Thyroid gland (tissue), 4 donors: ENCODE measurements around the gene FBXL13.
"Not testable (repeated sequence)": the region's sequence is repeated elsewhere in the genome, so short reads cannot be mapped to it uniquely, and the experiment has no call there.

Experiments
- POLR2A ChIP-seq, 2 donors: fragments of 450-650 bp; IDR thresholded peaks; one replicate each; pipeline ENCODE4 v1.6.1; 2017; ENCODE audit warnings: antibody characterized with exemption in 2 of 2, mild to moderate bottlenecking in 2 of 2, moderate library complexity in 1 of 2
- TF ChIP-seq, protein P1 (sequence below), 6 experiments: fragments of 200-600 bp in 3 of 6; fragments of 450-650 bp in 3 of 6; sonication (generic) in 3 of 6; IDR thresholded peaks; one replicate each; pipeline ENCODE4 v1.5.1; 2016 to 2019; ENCODE audit warnings: antibody characterized with exemption in 6 of 6, mild to moderate bottlenecking in 2 of 6, inconsistent platforms in 1 of 6, moderate library complexity in 1 of 6

DNA sequence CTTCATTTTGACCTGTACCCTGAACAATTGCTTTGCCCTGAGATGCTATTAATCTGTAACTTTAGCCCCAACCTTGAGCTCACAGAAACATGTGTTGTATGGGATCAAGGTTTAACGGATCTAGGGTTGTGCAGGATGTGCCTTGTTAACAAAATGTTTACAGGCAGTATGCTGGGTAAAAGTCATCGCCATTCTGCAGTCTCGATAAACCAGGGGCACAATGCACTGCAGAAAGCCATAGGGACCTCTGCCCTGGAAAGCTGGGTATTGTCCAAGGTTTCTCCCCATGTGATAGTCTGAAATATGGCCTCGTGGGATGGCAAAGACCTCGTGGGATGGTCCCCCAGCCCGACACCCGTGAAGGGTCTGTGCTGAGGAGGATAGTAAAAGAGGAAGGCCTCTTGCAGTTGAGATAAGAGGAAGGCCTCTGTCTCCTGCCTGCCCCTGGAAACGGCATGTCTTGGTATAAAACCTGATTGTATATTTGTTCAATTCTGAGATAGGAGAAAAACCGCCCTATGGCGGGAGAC is 236.0 kb downstream of the FBXL13 start:
- TF ChIP-seq, protein P1, sequence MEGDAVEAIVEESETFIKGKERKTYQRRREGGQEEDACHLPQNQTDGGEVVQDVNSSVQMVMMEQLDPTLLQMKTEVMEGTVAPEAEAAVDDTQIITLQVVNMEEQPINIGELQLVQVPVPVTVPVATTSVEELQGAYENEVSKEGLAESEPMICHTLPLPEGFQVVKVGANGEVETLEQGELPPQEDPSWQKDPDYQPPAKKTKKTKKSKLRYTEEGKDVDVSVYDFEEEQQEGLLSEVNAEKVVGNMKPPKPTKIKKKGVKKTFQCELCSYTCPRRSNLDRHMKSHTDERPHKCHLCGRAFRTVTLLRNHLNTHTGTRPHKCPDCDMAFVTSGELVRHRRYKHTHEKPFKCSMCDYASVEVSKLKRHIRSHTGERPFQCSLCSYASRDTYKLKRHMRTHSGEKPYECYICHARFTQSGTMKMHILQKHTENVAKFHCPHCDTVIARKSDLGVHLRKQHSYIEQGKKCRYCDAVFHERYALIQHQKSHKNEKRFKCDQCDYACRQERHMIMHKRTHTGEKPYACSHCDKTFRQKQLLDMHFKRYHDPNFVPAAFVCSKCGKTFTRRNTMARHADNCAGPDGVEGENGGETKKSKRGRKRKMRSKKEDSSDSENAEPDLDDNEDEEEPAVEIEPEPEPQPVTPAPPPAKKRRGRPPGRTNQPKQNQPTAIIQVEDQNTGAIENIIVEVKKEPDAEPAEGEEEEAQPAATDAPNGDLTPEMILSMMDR (IDR thresholded peaks at IDR 0.05), result not testable (repeated sequence)
- TF ChIP-seq POLR2A (IDR thresholded peaks at IDR 0.05), result not testable (repeated sequence)
